Measurements from ENCODE around the gene ACOT11.

DNA sequence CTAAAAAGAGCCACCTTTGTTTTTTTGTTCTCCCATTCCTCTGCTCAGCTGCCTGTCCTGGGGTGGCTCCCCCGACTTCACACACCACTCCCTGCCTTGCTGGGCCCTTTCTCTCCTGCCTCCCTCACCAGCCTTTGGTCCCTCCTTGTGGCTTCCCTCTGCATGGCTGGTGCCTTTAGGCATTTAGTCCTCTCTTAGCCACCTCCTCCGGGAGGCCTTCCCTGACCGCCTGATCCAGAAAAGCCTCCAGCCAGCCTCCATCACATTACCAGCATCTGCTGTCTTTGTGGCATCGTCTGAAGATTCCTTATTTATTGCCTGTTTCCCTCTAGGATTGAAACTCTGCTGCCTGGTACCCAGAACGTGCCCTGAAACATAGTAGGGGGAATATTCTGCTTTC is 46.2 kb upstream of the ACOT11 start:
- no peak for TF ChIP-seq POLR2A (IDR thresholded peaks at IDR 0.05)
- TF ChIP-seq POLR2AphosphoS5 (IDR thresholded peaks at IDR 0.05): no peak
- TF ChIP-seq, protein P1, sequence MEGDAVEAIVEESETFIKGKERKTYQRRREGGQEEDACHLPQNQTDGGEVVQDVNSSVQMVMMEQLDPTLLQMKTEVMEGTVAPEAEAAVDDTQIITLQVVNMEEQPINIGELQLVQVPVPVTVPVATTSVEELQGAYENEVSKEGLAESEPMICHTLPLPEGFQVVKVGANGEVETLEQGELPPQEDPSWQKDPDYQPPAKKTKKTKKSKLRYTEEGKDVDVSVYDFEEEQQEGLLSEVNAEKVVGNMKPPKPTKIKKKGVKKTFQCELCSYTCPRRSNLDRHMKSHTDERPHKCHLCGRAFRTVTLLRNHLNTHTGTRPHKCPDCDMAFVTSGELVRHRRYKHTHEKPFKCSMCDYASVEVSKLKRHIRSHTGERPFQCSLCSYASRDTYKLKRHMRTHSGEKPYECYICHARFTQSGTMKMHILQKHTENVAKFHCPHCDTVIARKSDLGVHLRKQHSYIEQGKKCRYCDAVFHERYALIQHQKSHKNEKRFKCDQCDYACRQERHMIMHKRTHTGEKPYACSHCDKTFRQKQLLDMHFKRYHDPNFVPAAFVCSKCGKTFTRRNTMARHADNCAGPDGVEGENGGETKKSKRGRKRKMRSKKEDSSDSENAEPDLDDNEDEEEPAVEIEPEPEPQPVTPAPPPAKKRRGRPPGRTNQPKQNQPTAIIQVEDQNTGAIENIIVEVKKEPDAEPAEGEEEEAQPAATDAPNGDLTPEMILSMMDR (IDR thresholded peaks at IDR 0.05): no peak

Measured in breast epithelium (tissue), 3 donors.